ENCODE measurements around the gene GRM7. TPM values are rescaled to one million over a fixed set of nuclear protein-coding genes. Genes with fewer than 3 reads are reported as not detected.

Gene GRM7
- total RNA-seq, 2 donors from 2014 or later, result 0.33 to 1.3 TPM

DNA sequence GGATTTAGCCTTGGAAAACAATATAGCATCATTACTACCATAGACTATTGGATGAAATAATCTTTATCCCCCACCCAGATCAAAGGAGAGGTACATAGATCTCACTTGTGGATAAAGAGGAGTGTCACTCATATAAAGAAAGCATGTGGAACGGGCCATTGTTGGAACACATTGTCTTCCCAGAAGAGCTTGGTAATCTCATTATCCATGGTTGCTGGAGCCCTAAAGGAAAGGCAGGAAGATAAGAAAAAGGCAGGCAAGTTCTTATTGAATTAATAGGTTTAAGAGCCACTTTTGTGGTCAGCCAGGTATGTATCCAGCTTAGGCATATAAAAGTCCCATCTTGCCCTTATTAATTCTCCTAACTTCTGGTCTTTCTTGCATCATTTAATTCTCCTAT, 659.1 kb downstream of the GRM7 start:
- WGBS, 2 donors, result 93 to 100% methylated on average over 1 of the region's 1 CpG
- Histone ChIP-seq H3K4me1 (peaks cover 6% of the 10 kb centered on the region), H3K9me3 (no peaks in the 10 kb centered on the region), H3K4me3 (no peak overlapping the region), H3K27ac (no peak overlapping the region), H3K27me3 (no peaks in the 10 kb centered on the region), H3K36me3 (replicated peaks in 1 of 2; ENCODE audit: insufficient read depth in 1 of 2, low read depth in 2 of 2) (no peaks in the 10 kb centered on the region)
- ATAC-seq (no peak), DNase-seq (no peak)
- intact Hi-C loops (cut with DNase I), result no loop called here
- no peak for TF ChIP-seq POLR2A (IDR thresholded peaks at IDR 0.05)
- TF ChIP-seq, protein P1, sequence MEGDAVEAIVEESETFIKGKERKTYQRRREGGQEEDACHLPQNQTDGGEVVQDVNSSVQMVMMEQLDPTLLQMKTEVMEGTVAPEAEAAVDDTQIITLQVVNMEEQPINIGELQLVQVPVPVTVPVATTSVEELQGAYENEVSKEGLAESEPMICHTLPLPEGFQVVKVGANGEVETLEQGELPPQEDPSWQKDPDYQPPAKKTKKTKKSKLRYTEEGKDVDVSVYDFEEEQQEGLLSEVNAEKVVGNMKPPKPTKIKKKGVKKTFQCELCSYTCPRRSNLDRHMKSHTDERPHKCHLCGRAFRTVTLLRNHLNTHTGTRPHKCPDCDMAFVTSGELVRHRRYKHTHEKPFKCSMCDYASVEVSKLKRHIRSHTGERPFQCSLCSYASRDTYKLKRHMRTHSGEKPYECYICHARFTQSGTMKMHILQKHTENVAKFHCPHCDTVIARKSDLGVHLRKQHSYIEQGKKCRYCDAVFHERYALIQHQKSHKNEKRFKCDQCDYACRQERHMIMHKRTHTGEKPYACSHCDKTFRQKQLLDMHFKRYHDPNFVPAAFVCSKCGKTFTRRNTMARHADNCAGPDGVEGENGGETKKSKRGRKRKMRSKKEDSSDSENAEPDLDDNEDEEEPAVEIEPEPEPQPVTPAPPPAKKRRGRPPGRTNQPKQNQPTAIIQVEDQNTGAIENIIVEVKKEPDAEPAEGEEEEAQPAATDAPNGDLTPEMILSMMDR (IDR thresholded peaks at IDR 0.05), result no peak

DNA sequence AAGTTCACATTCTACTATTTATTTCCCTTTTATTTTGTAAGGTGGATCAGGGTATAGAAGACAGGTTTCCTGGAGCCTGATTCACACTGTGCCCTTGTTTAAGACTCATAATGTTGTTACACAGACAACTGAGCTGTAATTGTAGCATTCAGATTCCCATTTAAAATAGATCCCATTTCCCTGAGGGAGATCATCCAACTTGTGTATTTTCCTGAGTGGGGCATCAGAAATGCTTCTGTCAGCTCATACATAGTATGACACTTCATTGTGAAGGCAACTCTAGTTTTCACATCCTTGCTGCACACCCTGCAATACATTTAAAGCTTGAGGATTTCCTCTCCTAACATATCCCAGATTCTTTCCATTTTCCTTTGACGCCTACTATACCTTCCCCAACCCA, 659.7 kb downstream of the GRM7 start:
- DNase-seq (no peak), ATAC-seq (no peak)
- TF ChIP-seq, protein P1 (IDR thresholded peaks at IDR 0.05), result no peak
- no peak for TF ChIP-seq POLR2A (IDR thresholded peaks at IDR 0.05)
- H3K27me3 ChIP-seq, result no peaks in the 10 kb centered on the region
- no peaks in the 10 kb centered on the region for H3K9me3 ChIP-seq
- WGBS, 2 donors, result 86 to 89% methylated on average over 1 of the region's 1 CpG
- H3K4me1 ChIP-seq, result peaks cover 6% of the 10 kb centered on the region
- H3K36me3 ChIP-seq (replicated peaks in 1 of 2; ENCODE audit: insufficient read depth in 1 of 2, low read depth in 2 of 2), result no peaks in the 10 kb centered on the region
- intact Hi-C loops (cut with DNase I), result no loop called here
- H3K4me3 ChIP-seq, result no peak overlapping the region
- no peak overlapping the region for H3K27ac ChIP-seq

DNA sequence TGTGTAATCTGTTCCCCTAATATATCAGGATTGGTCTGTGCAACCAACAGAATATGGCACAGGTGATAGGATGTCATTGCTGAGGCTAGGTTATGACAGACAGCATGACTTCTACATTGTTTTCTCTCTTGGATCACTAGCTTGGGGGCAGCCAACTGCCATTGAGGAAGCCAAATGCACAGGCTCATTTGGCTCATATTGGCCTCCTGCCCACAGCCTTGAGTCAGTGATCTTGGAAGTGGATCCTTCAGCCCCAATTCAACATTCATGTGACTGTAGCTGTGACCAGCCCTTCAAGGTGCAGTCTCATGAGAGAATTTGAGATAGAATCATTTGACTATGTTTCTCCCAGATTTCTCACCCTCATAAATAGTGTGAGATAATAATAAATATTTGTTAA, 675.6 kb downstream of the GRM7 start:
- H3K27ac ChIP-seq, result no peak overlapping the region
- H3K36me3 ChIP-seq (replicated peaks in 1 of 2; ENCODE audit: insufficient read depth in 1 of 2, low read depth in 2 of 2), result no peaks in the 10 kb centered on the region
- H3K4me1 ChIP-seq, result peaks cover 6% of the 10 kb centered on the region
- H3K4me3 ChIP-seq, result no peak overlapping the region
- no peaks in the 10 kb centered on the region for H3K27me3 ChIP-seq
- H3K9me3 ChIP-seq, result no peaks in the 10 kb centered on the region
- ATAC-seq (no peak), DNase-seq (no peak)
- no peak for TF ChIP-seq POLR2A (IDR thresholded peaks at IDR 0.05)
- TF ChIP-seq, protein P1 (IDR thresholded peaks at IDR 0.05), result no peak
- intact Hi-C loops (cut with DNase I), result no loop called here

DNA sequence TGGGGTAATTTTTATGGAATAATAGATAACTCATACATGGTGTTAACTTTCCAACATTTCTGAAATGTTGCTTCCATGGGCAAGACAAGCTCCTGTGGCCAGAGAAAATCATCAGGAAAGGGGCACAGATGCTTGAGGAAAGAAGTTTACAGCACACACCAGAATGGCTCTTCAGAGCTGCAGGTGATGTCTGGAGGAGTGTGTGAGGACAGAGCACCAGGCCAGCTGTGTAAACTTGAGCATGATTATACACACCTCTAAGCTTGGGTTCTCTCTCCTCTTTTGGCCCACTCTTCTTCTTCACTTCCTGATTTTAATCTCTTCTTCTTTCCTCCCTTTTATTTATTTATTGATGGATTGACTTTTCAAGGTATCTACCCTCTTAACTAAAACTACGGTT, 676.0 kb downstream of the GRM7 start:
- H3K9me3 ChIP-seq, result no peaks in the 10 kb centered on the region
- no peak overlapping the region for H3K4me3 ChIP-seq
- H3K4me1 ChIP-seq, result peaks cover 6% of the 10 kb centered on the region
- H3K27ac ChIP-seq, result no peak overlapping the region
- no peaks in the 10 kb centered on the region for H3K36me3 ChIP-seq (replicated peaks in 1 of 2; ENCODE audit: insufficient read depth in 1 of 2, low read depth in 2 of 2)
- 82 to 89% methylated on average over 1 of the region's 1 CpG for WGBS, 2 donors
- DNase-seq, result no peak
- no peak for ATAC-seq
- intact Hi-C loops (cut with DNase I), result no loop called here
- no peaks in the 10 kb centered on the region for H3K27me3 ChIP-seq
- TF ChIP-seq, protein P1 (IDR thresholded peaks at IDR 0.05), result no peak
- TF ChIP-seq POLR2A (IDR thresholded peaks at IDR 0.05), result no peak

DNA sequence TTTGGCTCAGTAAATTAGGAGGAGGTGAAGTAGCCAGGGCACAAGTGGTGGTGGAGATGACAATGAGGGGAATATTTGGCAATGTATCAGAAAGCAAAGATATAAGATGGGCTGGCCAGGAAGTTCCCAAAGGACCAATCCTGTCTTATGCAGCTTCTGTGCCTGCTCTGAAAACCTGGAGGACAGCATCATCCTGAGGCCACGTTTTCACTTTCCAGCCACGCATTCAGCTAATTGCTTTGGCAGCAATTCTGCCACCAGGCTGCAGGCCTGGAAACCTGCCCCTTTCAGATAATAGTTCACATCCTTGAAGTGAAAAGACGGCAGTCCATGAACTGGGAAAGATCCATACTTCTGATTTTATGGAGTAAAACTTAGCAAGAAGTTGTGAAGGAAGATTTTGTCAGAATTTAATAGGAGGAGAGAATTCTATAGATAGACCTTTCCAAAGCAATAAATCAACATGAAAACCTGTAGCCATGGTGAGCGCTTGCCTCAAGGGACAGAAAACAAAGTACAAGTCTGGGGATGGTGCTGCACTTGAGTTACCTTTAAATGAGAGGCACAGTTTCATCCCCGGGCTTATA, 682.5 kb downstream of the GRM7 start:
- intact Hi-C loops (cut with DNase I), result loop anchor here (10.0 kb wide), 1 partner anchor 259 kb away; no protein-coding TSS in a partner anchor
- Histone ChIP-seq H3K4me1 (no peaks in the 10 kb centered on the region), H3K9me3 (no peaks in the 10 kb centered on the region), H3K4me3 (no peak overlapping the region), H3K27me3 (no peaks in the 10 kb centered on the region), H3K27ac (no peak overlapping the region), H3K36me3 (replicated peaks in 1 of 2; ENCODE audit: insufficient read depth in 1 of 2, low read depth in 2 of 2) (no peaks in the 10 kb centered on the region)
- TF ChIP-seq POLR2A (IDR thresholded peaks at IDR 0.05), result no peak
- TF ChIP-seq, protein P1 (IDR thresholded peaks at IDR 0.05), result no peak
- ATAC-seq, result no peak
- WGBS, 2 donors, result 54 to 59% methylated on average over 5 of the region's 5 CpGs
- no peak for DNase-seq

Measured in body of pancreas (tissue), 4 donors.